HG03045 (cell line): ENCODE measurements around the gene CCDC106.

Experiments
- ATAC-seq: cut with Tn5 transposase; IDR thresholded peaks from one replicate; pipeline ENCODE4 v1.9.1; 2021; ENCODE audit warnings: mild to moderate bottlenecking, moderate library complexity; ENCODE audit not compliant: unreplicated experiment

Gene CCDC106

DNA sequence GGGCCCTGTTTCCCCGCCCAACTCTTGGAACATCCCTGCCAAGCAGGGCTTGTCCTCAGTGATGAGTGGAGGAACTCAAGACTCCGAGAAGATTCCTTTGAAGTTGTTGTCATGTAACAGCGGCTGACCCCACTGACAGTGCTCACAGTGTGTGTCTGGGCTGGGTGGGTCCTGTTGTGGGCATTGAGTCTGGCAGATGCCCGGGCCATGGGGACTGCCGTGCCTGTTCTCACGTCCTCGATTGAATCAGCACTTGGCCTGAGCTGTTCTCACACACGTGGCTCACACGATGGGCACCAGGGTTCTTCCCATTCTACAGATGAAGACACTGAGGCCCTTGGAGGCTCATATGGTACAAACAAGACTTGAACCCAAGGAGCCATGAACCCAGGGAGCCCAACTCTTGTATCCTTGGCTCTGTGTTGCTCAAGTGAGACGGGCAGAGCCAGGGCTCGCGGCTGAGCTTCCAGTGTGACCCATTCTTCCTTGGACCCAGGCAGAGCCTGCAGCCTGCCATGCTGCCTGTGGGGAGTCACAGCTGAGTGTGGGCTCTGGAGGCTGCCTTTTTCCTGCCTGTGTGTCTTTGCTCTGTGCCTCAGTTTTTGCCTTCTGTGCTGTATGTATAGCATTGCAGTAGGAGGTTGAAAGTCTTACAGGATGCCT is 18.5 kb downstream of the CCDC106 start:
- ATAC-seq = no peak

DNA sequence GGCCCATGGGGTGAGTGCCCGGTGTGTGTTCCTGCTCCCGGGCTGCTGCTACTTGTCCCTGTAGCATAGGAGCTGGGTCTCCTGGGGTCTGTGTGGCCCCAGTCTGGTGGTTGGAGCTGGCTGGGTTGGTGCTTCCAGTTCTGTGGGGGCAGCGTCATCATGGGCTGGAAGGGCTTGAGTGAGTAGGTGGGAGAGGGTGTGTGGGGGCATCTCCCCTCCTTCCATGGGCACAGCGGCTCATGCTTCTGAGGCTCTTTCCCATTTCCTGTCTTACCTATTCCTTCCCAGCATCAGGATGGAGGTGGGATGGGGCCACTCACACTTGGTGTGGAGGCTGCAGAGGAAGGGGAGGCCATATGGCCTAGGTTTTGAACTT is 19.0 kb downstream of the CCDC106 start:
- no peak for ATAC-seq

DNA sequence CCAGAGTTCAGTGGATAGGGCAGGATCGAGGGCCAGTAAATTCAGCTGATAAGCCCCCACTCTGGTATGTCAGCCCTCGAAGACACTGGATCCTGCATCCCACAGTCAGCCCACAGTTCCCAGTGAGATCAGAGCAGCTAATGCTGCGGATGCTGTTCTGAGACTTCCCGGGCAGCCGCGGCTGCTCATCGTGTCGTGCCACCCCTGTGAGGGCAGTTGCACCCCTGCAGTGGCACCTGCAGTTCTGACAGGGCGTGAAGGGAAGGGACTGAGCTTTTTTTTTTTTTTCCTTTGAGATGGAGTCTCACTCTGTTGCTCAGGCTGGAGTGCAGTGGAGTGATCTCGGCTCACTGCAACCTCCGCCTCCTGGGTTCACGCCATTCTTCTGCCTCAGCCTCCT is 19.5 kb downstream of the CCDC106 start:
- ATAC-seq = no peak

DNA sequence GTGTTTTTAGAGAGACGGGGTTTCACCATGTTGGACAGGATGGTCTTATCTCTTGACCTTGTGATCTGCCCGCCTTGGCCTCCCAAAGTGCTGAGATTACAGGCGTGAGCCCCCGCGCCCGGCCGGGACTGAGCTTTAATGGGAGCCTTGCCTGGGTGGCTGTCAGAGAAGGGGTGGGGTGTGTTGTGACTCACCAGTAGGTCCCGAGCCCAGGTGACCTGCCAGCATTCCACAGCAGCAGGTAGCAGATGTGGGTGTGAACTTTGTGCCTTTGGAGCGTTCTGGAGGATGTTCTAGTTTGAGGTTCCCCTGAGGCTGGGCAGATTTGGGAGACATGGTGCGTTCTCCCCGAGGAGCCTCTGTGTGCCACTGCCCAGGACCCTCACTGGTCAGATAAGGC is 19.9 kb downstream of the CCDC106 start:
- no peak for ATAC-seq

DNA sequence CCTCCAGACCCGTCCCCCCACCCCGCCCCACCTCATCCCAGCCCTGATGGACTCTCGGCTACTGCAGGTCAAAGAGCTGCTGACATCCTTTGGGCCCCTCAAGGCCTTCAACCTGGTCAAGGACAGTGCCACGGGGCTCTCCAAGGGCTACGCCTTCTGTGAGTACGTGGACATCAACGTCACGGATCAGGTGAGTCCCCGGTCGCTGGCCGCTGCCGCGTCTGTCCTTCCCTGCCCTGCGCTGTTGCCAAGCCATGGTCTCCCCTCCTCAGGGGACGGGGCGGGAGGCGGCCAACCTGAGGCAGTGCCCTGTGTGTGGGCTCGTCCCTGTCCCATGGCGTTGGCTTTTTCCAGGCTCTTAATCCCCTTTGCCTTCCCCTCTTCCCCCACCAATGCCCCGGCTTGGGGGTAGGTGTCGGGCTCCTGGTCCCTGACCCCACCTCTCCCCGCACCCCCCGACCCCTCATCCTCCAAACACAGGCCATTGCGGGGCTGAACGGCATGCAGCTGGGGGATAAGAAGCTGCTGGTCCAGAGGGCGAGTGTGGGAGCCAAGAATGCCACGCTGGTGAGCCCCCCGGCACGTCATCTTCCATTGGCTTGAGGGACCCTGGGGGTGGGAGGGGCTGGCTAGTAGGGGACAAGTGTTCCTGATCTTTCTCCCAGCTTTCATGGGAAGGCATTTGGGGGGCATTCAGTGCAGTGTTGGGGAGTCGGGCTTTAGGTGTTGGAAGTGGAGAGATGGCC is 20.8 kb downstream of the CCDC106 start:
- ATAC-seq = no peak

DNA sequence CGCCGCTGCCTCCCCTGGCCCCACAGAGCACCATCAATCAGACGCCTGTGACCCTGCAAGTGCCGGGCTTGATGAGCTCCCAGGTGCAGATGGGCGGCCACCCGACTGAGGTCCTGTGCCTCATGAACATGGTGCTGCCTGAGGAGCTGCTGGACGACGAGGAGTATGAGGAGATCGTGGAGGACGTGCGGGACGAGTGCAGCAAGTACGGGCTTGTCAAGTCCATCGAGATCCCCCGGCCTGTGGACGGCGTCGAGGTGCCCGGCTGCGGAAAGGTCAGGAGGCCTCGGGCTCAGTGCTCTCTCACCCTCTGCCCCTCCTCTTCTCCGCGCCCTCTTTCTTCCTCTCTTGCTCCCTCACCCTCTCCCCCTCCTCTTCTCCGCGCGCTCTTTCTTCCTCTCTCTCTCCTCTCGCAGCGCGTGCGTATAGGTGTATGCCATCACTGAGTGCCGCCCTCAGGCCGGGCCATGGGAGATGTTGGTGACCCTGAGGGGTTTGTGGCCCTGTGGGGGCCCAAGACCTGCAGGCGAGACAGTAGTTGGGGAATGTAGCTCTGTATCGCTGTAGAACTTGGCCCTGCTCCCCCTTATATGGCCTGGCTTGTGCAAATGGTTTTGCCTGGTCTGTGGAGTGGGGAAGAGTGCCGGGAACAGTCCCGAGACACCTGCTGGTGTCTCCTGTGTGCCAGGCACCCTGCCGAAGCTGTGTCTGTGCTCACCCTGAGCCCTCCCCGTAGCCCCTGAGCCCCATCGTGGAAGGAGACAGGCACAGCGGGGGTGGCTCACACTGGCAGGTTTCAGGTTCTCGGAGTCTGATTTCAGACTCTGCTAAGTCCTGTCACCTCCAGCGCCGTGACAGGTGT is 21.6 kb downstream of the CCDC106 start:
- ATAC-seq = no peak

DNA sequence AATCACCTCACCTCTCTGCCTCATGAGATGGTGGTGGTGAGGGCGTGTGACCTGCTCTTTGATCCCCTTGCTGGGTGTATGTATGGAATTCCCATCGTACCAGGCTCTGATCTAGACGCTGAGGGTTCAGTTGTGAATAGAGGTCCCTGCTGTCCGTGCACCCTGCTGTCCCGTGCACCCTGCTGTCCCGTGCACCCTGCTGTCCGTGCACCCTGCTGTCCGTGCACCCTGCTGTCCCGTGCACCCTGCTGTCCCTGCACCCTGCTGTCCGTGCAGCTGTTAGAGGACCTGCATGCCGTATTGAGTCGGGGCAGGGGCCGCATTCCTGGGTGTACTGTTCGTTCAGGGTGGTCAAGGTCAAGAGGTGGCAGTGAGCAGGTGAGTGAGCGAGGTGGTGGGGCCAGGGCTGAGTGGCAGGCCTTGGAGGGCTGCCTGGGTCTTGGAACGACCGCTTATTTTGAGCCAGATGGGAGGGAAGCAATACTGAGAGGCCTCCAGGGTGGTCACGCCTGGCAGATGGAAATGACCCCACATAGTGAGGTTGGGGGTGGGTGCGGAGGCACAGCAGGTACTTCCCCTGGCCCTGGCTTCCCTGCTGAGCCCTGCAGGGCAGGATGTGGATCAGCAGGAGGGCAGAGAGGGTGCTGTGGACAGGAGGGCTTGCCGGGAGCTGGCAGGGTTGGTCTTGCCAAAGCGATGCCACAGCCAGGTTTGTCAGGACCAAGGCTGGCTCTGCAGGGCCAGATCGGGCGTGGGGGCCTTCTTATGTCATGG is 22.5 kb downstream of the CCDC106 start:
- no peak for ATAC-seq

DNA sequence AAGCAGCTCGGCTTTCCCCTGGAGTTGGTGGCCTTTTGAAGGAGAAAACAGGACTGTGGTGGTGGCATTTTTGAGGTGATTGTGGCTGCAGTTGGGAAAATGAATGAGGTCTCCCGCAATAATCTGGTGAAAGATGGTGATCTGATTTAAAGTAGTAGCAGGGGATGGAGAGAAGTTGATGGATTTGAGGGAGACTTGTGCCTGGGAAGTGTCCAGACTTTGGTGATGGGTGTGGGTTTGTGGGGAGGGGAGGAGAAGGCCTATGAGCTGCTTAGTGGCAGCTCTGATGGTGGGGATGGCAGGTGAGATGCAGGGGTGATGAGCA is 23.0 kb downstream of the CCDC106 start:
- ATAC-seq = no peak

DNA sequence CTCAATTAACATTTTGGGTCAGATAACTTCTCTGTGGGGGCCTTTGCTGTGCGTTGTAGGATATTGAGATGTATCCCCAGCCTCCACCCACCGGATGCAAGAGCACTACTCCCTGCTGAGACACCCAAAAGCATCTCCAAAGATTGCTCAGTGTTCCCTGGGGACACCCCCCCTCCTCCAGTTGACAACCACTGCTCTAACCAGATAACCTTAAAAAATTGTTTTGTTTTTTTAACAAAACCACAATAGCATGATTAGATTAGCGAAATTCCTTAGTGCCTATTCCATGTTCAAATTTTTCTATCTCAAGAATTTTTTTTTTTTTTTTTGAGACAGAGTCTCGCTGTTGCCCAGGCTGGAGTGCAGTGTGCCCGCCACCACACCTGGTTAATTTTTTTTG is 24.4 kb downstream of the CCDC106 start:
- no peak for ATAC-seq

DNA sequence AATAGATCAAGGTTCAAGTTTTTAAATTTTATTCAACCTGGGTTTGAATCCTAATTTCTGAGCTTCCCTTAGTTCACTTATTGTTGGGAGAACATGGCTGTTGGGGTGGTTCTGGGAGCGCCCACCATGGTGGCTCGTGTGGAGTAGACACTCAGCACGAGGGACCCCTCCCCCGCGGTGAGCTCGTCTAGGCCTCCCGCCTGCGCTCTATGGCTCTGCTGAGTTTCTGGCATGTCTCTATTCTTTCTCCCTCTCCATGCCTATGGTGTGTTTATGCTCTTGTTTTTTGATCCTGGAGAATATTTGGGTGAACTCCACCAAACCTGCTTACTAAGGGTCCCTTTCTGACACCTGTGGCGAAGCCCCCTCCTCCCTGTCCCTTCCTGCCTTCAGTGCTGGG is 25.5 kb downstream of the CCDC106 start:
- ATAC-seq = no peak

DNA sequence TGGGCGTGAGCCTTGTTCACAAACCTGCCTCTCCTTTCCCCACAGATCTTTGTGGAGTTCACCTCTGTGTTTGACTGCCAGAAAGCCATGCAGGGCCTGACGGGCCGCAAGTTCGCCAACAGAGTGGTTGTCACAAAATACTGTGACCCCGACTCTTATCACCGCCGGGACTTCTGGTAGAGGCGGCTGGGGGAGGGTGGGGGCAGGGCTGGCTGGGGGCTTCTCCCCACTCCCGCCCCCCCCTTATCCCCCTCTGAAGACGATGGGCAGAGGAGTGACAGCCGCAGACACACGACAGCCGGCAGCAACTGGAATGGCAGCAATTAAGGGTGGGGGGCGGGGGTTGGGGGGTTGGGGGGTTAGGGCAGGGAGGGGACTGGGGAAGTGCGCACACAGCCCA is 25.9 kb downstream of the CCDC106 start:
- no peak for ATAC-seq

DNA sequence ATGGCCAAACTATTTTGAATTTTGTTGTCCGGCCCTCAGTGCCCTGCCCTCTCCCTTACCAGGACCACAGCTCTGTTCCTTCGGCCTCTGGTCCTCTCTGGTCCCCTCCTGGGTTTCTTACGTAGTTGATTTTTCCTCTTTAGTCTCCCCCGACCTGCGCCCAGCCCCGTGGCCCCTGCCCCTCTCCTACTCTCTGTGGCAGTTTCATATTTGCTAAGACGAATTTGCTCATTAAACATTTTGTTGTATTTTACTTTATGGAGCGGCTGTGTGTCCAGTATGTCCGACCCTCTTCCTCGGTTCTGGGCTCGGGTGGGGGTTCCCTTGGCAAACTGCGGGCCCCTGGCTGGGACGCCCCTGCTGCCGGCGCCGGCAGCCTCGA is 26.4 kb downstream of the CCDC106 start:
- no peak for ATAC-seq

DNA sequence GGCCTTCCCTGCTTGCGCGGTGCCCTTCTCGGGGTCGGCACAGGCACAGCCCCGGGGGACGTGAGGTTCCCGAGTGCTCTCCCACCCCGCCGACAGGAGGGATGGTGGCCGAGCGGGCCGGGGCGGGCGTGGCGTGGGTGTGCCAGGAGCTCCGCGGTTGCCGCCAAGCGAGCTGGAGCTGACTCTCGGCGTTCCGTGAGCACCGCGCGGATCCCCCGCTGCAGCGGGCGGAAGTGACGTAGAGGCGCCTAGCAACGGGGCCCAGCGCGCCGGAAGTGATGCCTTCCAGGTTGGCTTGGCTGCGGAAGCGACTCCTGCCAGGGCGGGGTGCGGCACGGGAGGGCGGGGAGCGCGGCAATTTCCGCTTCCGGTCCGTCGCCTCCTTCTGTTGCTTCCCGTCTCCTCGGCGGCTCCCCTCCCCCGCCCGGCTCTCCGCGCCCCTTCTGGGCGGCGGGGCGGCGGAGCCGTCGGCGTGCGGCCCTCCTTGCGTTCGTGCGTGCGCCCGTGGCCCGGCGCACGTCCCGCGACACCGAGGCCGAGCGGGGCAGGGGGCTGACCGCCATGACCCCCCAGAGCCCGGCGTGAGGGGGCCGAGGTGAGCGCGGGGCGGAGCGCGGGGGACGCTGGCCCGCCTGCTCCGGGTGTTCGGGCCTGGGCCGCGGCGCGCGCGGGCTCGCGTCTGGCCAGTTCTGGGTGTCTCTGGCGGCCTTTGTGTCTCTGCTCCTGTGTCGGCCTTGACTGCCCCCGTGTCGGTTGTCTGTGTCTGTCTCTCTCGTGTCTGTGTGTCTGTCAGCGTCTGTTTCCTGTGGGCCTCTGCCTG is 27.0 kb downstream of the CCDC106 start, which contains the start of gene EPN1:
Gene EPN1, plus strand, starts transcription at position 386 of the 820 bp plus-strand sequence. CDS start 3,402 bp downstream, outside the sequence.
- ATAC-seq = peak; percentile 59

DNA sequence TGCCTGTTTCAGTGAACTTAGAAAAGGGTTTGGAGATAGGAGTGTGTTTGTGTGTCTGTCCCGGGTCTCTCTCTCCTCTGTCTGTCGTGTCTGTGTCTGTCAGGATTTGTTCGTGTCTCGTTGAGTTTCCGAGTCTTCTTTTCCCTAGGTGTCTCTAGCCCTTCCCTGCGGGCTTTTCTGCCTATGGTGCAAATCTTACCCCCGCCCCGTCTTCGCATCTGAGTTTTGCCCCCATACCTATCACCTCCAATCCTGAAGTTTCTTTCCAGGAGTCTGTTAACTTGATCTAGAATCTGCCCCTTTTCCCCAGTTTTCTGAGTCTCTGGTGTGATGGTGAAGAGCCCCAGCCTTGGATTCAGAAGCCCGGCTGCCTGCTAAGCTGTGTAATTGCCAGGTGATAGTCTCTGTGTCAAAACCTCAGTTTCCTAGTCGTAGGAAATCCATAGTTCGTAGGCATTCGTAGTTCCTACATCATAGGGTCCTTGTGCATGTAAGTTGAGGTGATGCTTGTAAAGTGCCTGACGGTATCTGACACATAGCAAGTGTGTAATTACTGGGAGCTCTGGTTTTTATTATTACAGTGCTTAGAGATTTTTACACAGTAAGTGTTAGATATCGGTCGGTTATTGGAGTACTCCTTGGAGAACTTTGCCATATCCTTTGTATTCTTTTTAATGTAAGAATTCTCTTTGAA is 27.8 kb downstream of the CCDC106 start:
- ATAC-seq = no peak

DNA sequence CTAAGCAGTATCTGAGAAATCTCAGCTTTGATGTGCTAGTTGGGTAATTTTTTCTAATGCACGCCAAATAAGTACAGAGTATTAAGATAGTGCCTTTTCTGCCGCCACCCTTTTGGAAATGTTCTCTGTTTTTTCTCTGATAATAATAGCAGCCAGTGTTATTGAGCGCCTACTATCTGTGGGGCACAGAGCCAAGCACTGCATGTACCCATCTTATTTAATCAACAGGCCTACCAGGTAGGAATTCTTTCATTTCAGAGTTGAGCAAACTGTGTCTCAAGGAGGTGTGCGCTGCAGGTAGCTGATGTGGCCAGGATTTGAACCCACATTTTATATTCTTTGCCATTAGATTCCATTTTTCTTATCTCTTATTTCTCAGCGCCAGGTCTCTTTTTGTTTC is 28.4 kb downstream of the CCDC106 start:
- ATAC-seq = no peak

DNA sequence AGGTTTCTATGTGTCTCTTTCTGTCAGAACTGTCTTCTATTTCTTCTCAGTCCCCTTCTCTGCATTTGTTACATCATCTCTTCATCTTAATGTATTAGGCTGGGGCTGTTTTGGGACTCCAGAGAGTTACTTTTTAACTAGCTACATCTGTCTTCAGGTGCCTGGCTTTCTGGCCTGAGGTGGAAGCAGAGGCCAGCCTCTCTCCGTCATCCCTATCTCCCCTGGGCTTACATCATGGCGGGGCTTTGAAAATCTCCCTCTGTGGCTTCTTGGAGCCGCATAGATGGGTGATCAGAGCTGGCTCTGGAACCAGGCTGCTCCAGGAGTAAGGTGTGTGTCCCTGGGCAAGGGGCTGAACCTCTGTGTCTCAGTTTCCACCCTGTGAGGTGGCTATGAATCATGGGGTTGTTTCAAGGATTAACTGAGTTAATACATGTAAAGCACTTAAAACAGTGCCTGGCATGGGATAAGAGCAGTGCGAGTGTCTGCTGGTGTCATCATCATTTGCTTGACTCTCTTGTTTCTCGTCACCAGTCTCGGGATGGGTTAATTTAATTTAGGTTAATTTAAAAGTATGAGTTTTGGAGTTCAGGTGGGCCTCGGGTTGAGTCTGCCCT is 29.0 kb downstream of the CCDC106 start:
- ATAC-seq = no peak

DNA sequence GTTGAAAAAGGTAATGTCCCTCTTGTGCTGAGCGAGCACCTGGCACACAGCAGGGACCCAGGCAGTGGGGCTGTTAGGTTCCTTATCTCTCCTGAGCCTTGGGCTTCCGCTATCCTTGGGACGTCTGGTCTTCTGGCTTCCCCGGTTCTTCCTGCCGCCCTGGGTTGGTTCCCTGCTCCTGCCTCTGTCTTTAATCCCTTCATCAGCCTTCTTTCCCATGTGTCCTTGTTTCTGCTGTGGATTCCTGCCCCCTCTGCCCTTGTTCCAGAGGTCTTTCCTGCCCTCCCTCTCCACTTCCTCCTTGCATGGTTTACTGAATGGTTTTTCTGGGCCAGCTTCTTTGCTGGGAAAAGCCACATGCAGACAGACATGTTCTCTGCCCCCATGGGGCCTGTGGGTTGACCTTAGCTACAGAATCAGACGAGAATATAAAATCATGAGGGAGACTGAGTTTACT is 29.6 kb downstream of the CCDC106 start:
- ATAC-seq = no peak

DNA sequence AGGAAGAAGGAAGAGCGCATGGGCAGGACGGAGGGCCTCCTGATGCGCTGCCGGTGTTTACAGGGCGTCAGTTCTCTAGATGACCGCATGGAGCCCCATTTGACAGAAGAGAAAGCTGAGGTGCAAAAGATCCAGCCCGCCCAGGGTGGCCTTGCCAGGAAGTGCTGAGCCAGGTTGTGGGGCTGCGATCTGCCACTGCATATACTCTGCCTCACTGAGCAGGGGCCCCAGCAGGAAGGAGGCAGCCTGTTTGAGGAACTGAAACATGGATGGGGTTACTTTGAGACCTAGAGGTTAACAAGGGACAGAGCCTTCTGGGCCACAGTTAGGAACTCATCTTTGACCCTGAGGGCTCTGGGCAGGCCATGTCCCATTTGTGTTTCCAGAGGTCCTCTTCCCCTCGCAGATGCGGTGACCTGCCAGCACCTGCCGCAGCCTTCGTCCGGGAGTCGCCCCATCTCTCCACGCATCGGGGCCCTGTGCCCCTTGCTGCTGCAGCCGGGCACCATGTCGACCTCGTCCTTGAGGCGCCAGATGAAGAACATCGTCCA is 30.2 kb downstream of the CCDC106 start:
- ATAC-seq = peak; percentile 62
